Retinal pigment epithelial cell (primary cell): Measurements from ENCODE around the gene MAPK6.
"Not testable (repeated sequence)": the region's sequence is repeated elsewhere in the genome, so short reads cannot be mapped to it uniquely, and the experiment has no call there.

Source experiments
- DNase-seq: peaks from one replicate; pipeline ENCODE4 v3.0.0-alpha.2; 2010; ENCODE audit warnings: low read depth
- H3K4me3 ChIP-seq: 2 replicates; pipeline ENCODE4 v1.5.1; 2011; ENCODE audit warnings: mild to moderate bottlenecking, low read length, control low read depth, moderate library complexity
- TF ChIP-seq, protein P1 (sequence below): conservative IDR thresholded peaks from 2 replicates; pipeline ENCODE4 v1.5.1; 2011; ENCODE audit warnings: low read depth, low read length, control low read depth, inconsistent platforms

Gene MAPK6

DNA sequence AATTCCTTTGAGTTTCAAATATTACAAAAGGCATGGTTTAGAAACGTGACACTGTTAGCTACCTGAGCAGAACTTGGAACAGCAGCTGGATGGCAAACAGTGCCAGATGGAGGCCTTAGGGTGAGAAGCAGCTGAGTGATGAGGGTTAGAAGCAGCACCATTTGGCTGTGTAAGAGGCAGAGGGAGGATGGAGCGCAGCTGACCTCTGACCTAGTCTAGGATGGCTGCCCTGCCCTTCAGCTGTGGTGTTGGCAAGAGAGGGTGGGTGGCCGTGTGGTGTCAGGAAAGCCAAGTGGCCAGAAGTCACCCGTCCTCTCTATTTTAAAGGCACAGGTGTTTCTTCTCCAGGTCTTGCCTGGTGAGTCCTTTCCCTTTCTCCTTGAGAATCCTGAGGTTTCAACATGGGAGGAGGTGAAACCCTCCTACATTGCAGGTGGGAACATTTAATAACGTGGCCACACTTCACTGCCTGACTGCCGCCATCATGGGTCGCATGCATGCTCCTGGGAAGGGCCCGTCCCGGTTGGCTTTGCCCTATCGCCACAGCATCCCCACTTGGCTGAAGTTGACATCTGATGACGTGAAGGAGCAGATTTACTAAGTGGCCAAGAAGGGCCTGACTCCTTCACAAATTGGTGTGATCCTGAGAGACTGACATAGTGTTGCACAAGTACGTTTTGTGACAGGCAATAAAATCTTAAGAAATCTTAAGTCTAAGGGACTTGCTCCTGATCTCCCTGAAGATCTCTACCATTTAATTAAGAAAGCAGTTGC lies 76.0 kb downstream of the MAPK6 start:
- TF ChIP-seq, protein P1, sequence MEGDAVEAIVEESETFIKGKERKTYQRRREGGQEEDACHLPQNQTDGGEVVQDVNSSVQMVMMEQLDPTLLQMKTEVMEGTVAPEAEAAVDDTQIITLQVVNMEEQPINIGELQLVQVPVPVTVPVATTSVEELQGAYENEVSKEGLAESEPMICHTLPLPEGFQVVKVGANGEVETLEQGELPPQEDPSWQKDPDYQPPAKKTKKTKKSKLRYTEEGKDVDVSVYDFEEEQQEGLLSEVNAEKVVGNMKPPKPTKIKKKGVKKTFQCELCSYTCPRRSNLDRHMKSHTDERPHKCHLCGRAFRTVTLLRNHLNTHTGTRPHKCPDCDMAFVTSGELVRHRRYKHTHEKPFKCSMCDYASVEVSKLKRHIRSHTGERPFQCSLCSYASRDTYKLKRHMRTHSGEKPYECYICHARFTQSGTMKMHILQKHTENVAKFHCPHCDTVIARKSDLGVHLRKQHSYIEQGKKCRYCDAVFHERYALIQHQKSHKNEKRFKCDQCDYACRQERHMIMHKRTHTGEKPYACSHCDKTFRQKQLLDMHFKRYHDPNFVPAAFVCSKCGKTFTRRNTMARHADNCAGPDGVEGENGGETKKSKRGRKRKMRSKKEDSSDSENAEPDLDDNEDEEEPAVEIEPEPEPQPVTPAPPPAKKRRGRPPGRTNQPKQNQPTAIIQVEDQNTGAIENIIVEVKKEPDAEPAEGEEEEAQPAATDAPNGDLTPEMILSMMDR = no peak
- no peak for DNase-seq
- H3K4me3 ChIP-seq = no peak overlapping the region

DNA sequence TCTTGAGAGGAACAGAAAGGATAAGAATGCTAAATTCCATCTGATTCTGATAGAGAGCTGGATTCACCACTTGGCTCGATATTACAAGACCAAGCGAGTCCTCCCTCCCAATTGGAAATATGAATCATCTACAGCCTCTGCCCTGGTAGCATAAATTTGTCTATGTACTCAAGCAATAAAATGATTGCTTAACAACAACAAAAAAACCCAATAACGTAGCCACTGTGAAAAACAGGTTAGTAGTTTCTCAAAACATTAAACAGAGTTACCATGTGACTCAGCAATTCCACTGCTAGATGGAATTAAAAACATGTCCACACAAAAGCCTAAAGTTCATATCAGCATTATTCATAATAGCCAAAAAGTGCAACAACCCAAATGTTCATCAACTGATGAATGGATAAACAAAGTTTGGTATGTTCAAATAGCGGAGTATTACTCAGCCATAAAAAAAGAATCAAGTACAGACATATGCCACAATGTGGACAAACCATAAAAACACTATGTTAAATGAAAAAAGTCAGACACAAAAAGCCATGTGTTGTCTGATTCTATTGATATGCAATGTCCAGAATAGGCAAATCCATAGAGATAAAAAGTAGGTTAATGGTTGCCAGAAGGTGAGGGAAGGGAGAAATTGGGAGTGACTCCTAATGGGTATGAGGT lies 76.7 kb downstream of the MAPK6 start:
- no peak overlapping the region for H3K4me3 ChIP-seq
- TF ChIP-seq, protein P1 = no peak
- peak; percentile 42 for DNase-seq

DNA sequence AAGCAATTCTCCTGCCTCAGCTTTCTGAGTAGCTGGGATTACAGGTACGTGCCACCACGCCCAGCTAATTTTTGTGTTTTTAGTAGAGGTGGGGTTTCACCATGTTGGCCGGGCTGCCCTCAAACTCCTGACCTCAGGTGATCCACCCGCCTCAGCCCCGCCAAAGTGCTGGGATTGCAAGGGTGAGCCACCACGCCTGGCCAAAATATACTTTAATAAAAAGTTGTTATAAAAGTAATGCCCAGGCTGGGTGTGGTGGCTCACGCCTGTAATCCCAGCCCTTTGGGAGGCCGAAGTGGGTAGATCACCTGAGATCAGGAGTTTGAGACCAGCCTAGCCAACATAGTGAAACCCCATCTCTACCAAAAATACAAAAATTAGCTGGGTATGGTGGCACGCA lies 77.5 kb downstream of the MAPK6 start:
- not testable (repeated sequence) for DNase-seq, H3K4me3 ChIP-seq

DNA sequence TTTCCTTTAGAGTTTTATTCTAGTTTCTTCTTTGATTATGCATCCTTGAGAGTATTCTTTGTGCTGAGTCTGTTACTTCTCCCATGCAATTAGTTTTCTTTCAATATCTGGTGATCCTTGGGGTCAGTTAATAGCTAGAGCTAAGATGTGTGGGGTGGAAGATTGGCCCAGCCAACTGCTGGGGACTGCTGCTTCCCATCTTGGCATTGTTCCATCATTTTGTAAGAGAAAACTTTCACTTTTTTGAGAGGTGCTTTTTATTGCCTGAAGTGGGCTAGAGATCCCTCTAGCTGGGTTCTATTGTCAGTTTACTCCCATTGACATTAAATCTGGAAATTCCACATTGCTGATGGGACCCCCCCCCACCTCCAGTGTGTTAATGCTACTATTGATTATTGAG lies 78.2 kb downstream of the MAPK6 start:
- no peak overlapping the region for H3K4me3 ChIP-seq
- TF ChIP-seq, protein P1 = no peak
- DNase-seq = no peak

DNA sequence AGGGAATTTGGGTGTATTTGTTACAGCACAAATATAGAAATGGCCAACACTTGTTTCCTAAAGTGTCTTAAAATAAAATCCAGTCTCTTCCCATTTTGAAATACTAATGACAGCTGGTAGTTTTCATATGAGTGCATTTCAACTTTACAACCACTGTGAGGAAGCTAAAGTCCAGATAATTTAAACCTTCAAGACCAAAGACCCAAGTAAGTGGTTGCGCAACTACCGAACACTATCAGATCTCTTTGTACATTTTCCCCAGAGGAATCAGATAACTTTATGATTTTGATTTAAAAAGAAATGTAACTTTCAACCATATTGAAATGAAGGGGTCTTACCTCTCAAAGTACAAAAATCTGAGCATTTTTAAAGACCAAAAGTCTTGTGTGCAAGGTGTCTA lies 79.3 kb downstream of the MAPK6 start:
- H3K4me3 ChIP-seq = no peak overlapping the region
- TF ChIP-seq, protein P1 = no peak
- no peak for DNase-seq

DNA sequence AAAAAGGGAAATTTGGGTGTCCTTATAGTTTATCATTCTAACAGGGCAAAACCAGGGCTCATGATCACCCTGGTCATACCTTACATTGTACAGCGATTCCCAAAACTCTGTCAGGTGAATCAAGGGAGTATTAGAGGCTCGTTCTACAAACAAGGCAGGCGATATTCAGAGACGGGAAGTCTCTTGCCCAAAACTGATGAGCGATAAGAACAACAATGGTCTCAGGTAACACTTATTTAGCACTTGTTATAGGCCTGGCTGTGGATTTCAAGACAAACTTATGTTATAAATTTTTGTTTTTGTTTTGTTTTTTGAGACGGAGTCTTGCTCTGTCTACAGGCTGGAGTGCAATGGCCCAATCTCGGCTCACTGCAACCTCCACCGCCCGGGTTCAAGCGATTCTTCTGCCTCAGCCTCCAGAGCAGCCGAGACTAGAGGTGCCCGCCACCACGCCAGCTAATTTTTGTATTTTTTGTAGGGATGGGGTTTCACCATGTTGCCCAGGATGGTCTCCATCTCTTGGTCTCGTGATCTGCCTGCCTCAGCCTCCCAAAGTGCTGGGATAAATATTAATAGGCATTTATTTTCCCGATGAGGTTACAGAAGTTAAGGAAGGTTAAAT lies 80.7 kb downstream of the MAPK6 start:
- no peak overlapping the region for H3K4me3 ChIP-seq
- no peak for DNase-seq
- TF ChIP-seq, protein P1 = no peak

DNA sequence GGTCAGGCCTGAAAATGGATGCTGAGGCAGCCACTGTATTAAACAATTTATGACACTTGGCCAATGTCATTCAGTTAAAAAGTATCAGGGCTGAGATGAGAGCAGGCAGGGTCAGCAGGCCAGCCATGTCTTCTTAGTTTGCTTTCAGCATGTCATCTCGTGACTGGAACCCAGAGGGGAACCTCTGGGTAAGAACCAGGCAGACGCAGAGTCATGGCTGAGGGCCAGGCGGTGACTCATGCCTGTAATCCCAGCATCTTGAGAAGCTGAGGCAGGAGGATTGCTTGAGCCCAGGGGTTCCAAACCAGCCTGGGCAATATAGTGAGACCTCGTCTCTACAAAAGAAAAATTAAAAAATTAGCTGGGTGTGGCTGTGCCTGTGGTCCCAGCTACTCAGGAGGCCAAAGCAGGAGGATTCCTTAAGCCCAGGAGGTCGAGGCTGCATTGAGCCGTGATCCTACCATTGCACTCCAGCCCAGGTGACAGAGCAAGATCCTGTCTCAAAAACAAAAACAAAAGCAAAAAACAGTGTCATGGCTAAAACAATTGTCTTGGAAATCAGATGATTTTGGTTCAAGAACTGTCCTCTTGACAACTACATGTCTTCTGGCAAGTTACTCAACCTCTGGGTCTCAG lies 81.9 kb downstream of the MAPK6 start:
- DNase-seq = peak; percentile 91
- H3K4me3 ChIP-seq = no peak overlapping the region
- TF ChIP-seq, protein P1 = no peak
